ENCODE results near the gene APIP.

The APIP gene

GRCh38 chr11:34855021-34855753 lies 61.0 kb downstream of the APIP start:
- Histone ChIP-seq H3K36me3 (ENCODE audit: insufficient read depth, low read length) (no peaks in the 10 kb centered on the region), H3K4me2 (ENCODE audit: low read length) (no peak overlapping the region), H3F3A (ENCODE audit: insufficient read depth, low read length) (no peaks in the 10 kb centered on the region), H3K9me3 (ENCODE audit: low read length) (no peaks in the 10 kb centered on the region), H3K4me1 (ENCODE audit: insufficient read depth, low read length, severe bottlenecking) (no peaks in the 10 kb centered on the region), H2AFZ (ENCODE audit: low read length) (no peak overlapping the region), H3K27ac (ENCODE audit: low read depth, low read length, poor library complexity, severe bottlenecking) (no peak overlapping the region), H3K79me2 (ENCODE audit: insufficient read depth, low read length) (no peaks in the 10 kb centered on the region), H3K4me3 (ENCODE audit: low read depth, low read length, poor library complexity, severe bottlenecking) (no peak overlapping the region), H3K9ac (ENCODE audit: low read length) (no peak overlapping the region), H3K9me2 (ENCODE audit: low read depth, low read length) (no peaks in the 10 kb centered on the region), H3K27me3 (ENCODE audit: insufficient read depth, low read length) (no peaks in the 10 kb centered on the region), H4K20me1 (ENCODE audit: insufficient read depth, low read length) (no peaks in the 10 kb centered on the region)
- TF ChIP-seq EZH2 (IDR thresholded peaks at IDR 0.05; ENCODE audit: borderline replicate concordance, low read length), result no peak
- TF ChIP-seq, protein P1, sequence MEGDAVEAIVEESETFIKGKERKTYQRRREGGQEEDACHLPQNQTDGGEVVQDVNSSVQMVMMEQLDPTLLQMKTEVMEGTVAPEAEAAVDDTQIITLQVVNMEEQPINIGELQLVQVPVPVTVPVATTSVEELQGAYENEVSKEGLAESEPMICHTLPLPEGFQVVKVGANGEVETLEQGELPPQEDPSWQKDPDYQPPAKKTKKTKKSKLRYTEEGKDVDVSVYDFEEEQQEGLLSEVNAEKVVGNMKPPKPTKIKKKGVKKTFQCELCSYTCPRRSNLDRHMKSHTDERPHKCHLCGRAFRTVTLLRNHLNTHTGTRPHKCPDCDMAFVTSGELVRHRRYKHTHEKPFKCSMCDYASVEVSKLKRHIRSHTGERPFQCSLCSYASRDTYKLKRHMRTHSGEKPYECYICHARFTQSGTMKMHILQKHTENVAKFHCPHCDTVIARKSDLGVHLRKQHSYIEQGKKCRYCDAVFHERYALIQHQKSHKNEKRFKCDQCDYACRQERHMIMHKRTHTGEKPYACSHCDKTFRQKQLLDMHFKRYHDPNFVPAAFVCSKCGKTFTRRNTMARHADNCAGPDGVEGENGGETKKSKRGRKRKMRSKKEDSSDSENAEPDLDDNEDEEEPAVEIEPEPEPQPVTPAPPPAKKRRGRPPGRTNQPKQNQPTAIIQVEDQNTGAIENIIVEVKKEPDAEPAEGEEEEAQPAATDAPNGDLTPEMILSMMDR (IDR thresholded peaks at IDR 0.05; ENCODE audit: low read length), result no peak

GRCh38 chr11:34851916-34852315 lies 64.3 kb downstream of the APIP start:
- Histone ChIP-seq H3K9ac (ENCODE audit: low read length) (no peak overlapping the region), H3K27ac (ENCODE audit: low read depth, low read length, poor library complexity, severe bottlenecking) (no peak overlapping the region), H3K27me3 (ENCODE audit: insufficient read depth, low read length) (no peaks in the 10 kb centered on the region), H4K20me1 (ENCODE audit: insufficient read depth, low read length) (no peaks in the 10 kb centered on the region), H3K4me1 (ENCODE audit: insufficient read depth, low read length, severe bottlenecking) (no peaks in the 10 kb centered on the region), H3K9me3 (ENCODE audit: low read length) (no peaks in the 10 kb centered on the region), H3K4me2 (ENCODE audit: low read length) (no peak overlapping the region), H3K9me2 (ENCODE audit: low read depth, low read length) (no peaks in the 10 kb centered on the region), H3K4me3 (ENCODE audit: low read depth, low read length, poor library complexity, severe bottlenecking) (no peak overlapping the region), H3F3A (ENCODE audit: insufficient read depth, low read length) (no peaks in the 10 kb centered on the region), H2AFZ (ENCODE audit: low read length) (no peak overlapping the region), H3K79me2 (ENCODE audit: insufficient read depth, low read length) (no peaks in the 10 kb centered on the region), H3K36me3 (ENCODE audit: insufficient read depth, low read length) (no peaks in the 10 kb centered on the region)
- TF ChIP-seq EZH2 (IDR thresholded peaks at IDR 0.05; ENCODE audit: borderline replicate concordance, low read length), result no peak
- TF ChIP-seq, protein P1 (IDR thresholded peaks at IDR 0.05; ENCODE audit: low read length), result no peak

- no peak overlapping the region for H3K27ac ChIP-seq (ENCODE audit: low read depth, low read length, poor library complexity, severe bottlenecking)
- H3K4me3 ChIP-seq (ENCODE audit: low read depth, low read length, poor library complexity, severe bottlenecking), result no peak overlapping the region
- no peak overlapping the region for H2AFZ ChIP-seq (ENCODE audit: low read length)
- no peak overlapping the region for H3K9ac ChIP-seq (ENCODE audit: low read length)
- H3K36me3 ChIP-seq (ENCODE audit: insufficient read depth, low read length), result no peaks in the 10 kb centered on the region
- no peaks in the 10 kb centered on the region for H3K27me3 ChIP-seq (ENCODE audit: insufficient read depth, low read length)
- H3K4me2 ChIP-seq (ENCODE audit: low read length), result no peak overlapping the region
- no peaks in the 10 kb centered on the region for H3K4me1 ChIP-seq (ENCODE audit: insufficient read depth, low read length, severe bottlenecking)
- TF ChIP-seq, protein P1 (IDR thresholded peaks at IDR 0.05; ENCODE audit: low read length), result no peak
- TF ChIP-seq EZH2 (IDR thresholded peaks at IDR 0.05; ENCODE audit: borderline replicate concordance, low read length), result no peak
- H3K79me2 ChIP-seq (ENCODE audit: insufficient read depth, low read length), result no peaks in the 10 kb centered on the region
- H3K9me2 ChIP-seq (ENCODE audit: low read depth, low read length), result no peaks in the 10 kb centered on the region
- H3K9me3 ChIP-seq (ENCODE audit: low read length), result no peaks in the 10 kb centered on the region
- H3F3A ChIP-seq (ENCODE audit: insufficient read depth, low read length), result no peaks in the 10 kb centered on the region
- H4K20me1 ChIP-seq (ENCODE audit: insufficient read depth, low read length), result no peaks in the 10 kb centered on the region
These were observed 65.8 kb downstream of the APIP start for GRCh38 chr11:34850334-34850733.
